Measurements from ENCODE around the gene ACTR10. TPM values are rescaled to one million over a fixed set of nuclear protein-coding genes. Genes with fewer than 3 reads are reported as not detected.

Gene ACTR10
- total RNA-seq, 4 donors from 2014 or later = 70.6 to 104 (median 88.8) TPM

DNA sequence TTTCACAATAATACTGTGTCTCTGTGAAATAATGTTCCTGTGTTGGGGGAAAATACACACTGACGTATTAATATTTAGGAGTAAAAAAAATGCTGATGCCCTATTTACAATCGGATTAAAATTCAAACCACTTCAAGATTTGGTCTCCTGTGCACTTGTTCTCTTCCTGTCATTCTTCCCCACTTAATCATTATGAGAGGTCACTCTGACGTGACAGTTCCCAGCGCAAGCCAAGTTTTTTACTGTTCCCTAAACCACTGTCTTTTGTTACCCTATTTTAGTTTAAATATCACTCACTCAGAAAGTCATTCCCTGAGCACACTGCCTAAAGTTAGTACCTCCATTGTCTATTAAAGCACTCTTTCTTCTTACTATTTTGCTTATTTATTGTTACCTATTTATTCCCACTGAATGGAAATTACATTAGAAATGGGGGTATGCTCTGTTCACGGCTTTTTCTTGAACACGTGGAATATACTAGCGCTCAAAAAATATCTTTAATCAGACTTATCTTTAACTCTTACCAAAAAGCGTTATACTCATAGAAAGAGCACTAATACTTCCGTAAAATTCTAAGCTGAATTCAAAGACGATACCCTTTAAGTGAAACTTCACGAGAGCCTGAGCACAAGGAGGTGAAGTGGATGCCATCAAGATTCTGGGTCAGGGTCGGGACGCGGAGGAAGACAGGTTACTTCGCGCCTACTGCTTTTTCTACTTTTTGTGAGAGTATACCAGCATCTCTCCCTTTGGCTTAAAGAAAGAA, 44.0 kb downstream of the ACTR10 start:
- Histone ChIP-seq H3K36me3 (peaks cover 0 to 10% of the 10 kb centered on the region in 2 donors), H3K4me3 (peak overlapping the region; percentile 54 to 95 (median 76)), H3K27ac (peak overlapping the region; percentile 94 to 99 (median 96)), H3K4me1 (peaks cover 26 to 33% of the 10 kb centered on the region in 2 donors), H3K9me3 (no peaks in the 10 kb centered on the region), H3K27me3 (no peaks in the 10 kb centered on the region)
- no peak for DNase-seq
- in situ Hi-C loops (cut with MboI; ENCODE audit: low sequenced_read_pairs in 4 of 4) = loop anchor here in 3 of 4 donors (10.0 kb wide), 1 partner anchor 51 kb away; the partner anchor contains the start of gene ARID4A (in 3 of the 3)
- TF ChIP-seq, protein P1, sequence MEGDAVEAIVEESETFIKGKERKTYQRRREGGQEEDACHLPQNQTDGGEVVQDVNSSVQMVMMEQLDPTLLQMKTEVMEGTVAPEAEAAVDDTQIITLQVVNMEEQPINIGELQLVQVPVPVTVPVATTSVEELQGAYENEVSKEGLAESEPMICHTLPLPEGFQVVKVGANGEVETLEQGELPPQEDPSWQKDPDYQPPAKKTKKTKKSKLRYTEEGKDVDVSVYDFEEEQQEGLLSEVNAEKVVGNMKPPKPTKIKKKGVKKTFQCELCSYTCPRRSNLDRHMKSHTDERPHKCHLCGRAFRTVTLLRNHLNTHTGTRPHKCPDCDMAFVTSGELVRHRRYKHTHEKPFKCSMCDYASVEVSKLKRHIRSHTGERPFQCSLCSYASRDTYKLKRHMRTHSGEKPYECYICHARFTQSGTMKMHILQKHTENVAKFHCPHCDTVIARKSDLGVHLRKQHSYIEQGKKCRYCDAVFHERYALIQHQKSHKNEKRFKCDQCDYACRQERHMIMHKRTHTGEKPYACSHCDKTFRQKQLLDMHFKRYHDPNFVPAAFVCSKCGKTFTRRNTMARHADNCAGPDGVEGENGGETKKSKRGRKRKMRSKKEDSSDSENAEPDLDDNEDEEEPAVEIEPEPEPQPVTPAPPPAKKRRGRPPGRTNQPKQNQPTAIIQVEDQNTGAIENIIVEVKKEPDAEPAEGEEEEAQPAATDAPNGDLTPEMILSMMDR (IDR thresholded peaks at IDR 0.05 in 4 of 5, conservative IDR thresholded peaks at IDR 0.05 in 1 of 5) = no peak
- TF ChIP-seq POLR2A (IDR thresholded peaks at IDR 0.05) = no peak
- intact Hi-C loops (cut with DNase I; ENCODE audit: low total_unique reads) = loop anchor here (1.0 to 2.0 kb wide), 3 partner anchors 43 to 183 kb away; partner anchors contain the start of genes ACTR10, ARID4A, KIAA0586 and TIMM9
- ATAC-seq = peak; percentile 52 to 54

DNA sequence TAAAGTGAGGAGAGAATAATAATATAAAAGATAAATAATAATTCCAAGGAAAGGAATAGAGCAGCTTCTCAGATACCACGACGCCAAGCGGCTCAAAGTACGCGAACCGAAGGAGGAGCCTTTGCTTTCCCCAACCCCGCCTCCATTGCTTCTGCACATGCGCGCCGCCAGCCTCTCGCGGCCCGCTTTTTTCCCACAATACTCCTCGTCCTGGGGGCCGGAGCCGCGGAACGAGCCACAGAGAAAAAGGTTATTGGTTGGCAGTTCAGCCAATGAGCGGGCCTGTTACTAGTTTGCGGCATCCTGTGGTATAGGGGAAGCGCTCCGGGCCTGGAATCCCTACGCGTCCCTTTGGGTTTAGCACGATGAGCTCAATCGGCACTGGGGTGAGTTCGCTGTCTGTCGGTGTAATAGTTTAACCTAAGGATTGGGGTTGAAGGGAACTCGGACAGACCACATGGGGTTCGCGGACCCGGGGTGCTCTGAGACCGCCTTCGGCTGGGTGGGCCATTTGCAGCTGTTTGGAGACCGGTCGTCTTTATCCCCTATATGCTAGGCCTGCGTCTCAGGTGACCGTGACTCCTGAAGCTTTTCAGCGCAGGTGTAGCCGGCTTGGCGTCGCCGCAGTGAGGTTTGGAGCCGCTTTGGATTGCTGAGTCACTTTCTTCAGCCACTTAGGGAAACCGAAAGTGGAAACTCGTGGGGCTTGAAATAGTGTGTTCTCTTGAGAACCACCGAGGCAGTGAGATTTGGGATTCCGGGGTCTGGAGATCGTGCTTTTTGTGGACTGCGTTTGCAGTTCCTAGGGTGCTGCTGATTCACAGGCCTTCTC, 44.8 kb downstream of the ACTR10 start, which contains the start of gene PSMA3:
TSS of gene PSMA3 (plus strand) at position 288 of the 832 bp plus-strand sequence. CDS start at position 366, 78 bp downstream.
- Histone ChIP-seq H3K27me3 (no peaks in the 10 kb centered on the region), H3K27ac (peak within 1 kb of the TSS; percentile 94 to 99 (median 96)), H3K4me1 (peaks cover 27 to 33% of the 10 kb centered on the region in 2 donors), H3K36me3 (peaks cover 0 to 17% of the 10 kb centered on the region in 2 donors), H3K9me3 (no peaks in the 10 kb centered on the region), H3K4me3 (peak within 1 kb of the TSS; percentile 70 to 95 (median 78))
- DNase-seq = peak; percentile 98
- ATAC-seq = peak; percentile 92 to 96
- TF ChIP-seq POLR2A (IDR thresholded peaks at IDR 0.05) = peak; percentile 89 to 92
- TF ChIP-seq, protein P1 (IDR thresholded peaks at IDR 0.05 in 4 of 5, conservative IDR thresholded peaks at IDR 0.05 in 1 of 5) = peak in 1 of 5 experiments; percentile 2
- in situ Hi-C loops (cut with MboI; ENCODE audit: low sequenced_read_pairs in 4 of 4) (loop anchor here in 3 of 4 donors (10.0 kb wide), 1 partner anchor 50 kb away; the partner anchor contains the start of gene ARID4A (in 3 of the 3)), intact Hi-C loops (cut with DNase I; ENCODE audit: low total_unique reads) (loop anchor here (1.0 to 2.0 kb wide), 3 partner anchors 44 to 182 kb away; partner anchors contain the start of genes ACTR10, ARID4A, KIAA0586 and TIMM9)

DNA sequence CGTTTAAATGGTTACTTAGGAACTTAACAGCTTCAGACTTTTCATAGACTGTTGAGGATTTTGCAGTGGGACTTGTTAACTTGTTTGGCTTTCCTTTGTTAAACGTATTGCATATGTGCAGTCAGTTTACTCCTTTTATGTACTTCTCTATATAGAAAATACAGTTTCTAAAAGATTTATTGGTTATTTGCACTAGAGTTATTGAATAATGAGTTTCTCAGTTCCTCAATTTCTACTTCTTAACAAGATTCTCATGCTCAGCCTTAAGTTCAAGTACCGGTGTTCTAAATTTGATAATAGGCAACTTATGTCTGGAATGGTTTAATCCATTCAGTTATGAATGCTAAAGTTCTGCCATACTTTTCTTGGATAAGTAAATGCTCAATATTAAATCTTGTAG, 45.6 kb downstream of the ACTR10 start:
- Histone ChIP-seq H3K36me3 (peaks cover 0 to 25% of the 10 kb centered on the region in 2 donors), H3K27ac (peak overlapping the region; percentile 94 to 99 (median 96))
- in situ Hi-C loops (cut with MboI; ENCODE audit: low sequenced_read_pairs in 4 of 4) = loop anchor here in 3 of 4 donors (10.0 kb wide), 1 partner anchor 49 kb away; the partner anchor contains the start of gene ARID4A (in 3 of the 3)

More for the DNA sequence above, 45.6 kb downstream of the ACTR10 start:
- Histone ChIP-seq H3K4me1 (peaks cover 33 to 35% of the 10 kb centered on the region in 2 donors), H3K9me3 (no peaks in the 10 kb centered on the region), H3K27me3 (no peaks in the 10 kb centered on the region), H3K4me3 (peak overlapping the region; percentile 70 to 95 (median 78))
- TF ChIP-seq, protein P1 (IDR thresholded peaks at IDR 0.05 in 4 of 5, conservative IDR thresholded peaks at IDR 0.05 in 1 of 5) = no peak
- no peak for TF ChIP-seq POLR2A (IDR thresholded peaks at IDR 0.05)
- intact Hi-C loops (cut with DNase I; ENCODE audit: low total_unique reads) = loop anchor here (2.0 kb wide), 2 partner anchors 45 to 181 kb away; partner anchors contain the start of genes ACTR10, KIAA0586 and TIMM9
- no peak for DNase-seq
- no peak for ATAC-seq

Data from gastrocnemius medialis (tissue), 4 donors.